GM12878 (cell line): Measurements from ENCODE around the gene CTCFL. TPM values are rescaled to one million over a fixed set of nuclear protein-coding genes. Genes with fewer than 3 reads are reported as not detected.

Experiments
- ATAC-seq: fragments of 200-7000 bp; cut with Tn5 transposase; 3 replicates; pipeline ENCODE4 v1.9.1; 2020; ENCODE audit warnings: mild to moderate bottlenecking, moderate library complexity
- BruUV-seq: library from RNA; stranded (reverse); fragments of 400-500 nt; replicated peaks from 2 replicates; lab custom pipeline; 2021; lab: Mats Ljungman, UMichigan
- CTCF ChIA-PET: fragments of 300-600 bp; sonication (Branson Sonifier 250); formaldehyde crosslinking; extraction: SDS; loops from one replicate; lab custom pipeline; 2021; ENCODE audit warnings: inconsistent platforms; lab: Yijun Ruan, JAX
- POLR2A ChIA-PET: fragments of 350-600 bp; formaldehyde crosslinking; extraction: SDS; loops from one replicate; lab custom pipeline; 2021; ENCODE audit warnings: inconsistent platforms; lab: Charles Lee
- RAD21 ChIA-PET: fragments of 300-600 bp; sonication (Branson Sonifier 250); formaldehyde crosslinking; loops from one replicate; lab custom pipeline; 2023; ENCODE audit warnings: antibody characterized with exemption; ENCODE audit not compliant: unreplicated experiment; lab: Charles Lee
- SMC1A ChIA-PET: fragments of 300-600 bp; sonication (Branson Sonifier 250); formaldehyde crosslinking; loops from one replicate; lab custom pipeline; 2023; ENCODE audit not compliant: unreplicated experiment, uncharacterized antibody; lab: Charles Lee
- DNase-seq: peaks from one replicate; pipeline ENCODE4 v3.0.0-alpha.2; 2011; ENCODE audit warnings: low read depth, low spot score
- FAIRE-seq: peaks from 3 replicates; lab custom pipeline; 2011; peaks lifted over from hg19 to GRCh38; lab: Jason Lieb, UNC
- H2AFZ ChIP-seq: 2 replicates; pipeline ENCODE4 v1.6.0; 2011; ENCODE audit warnings: low read depth, low read length, control low read depth; ENCODE audit not compliant: control insufficient read depth
- H3K27ac ChIP-seq: 2 replicates; pipeline ENCODE4 v1.5.1; 2011; ENCODE audit warnings: control low read depth; ENCODE audit not compliant: control insufficient read depth, insufficient read depth
- H3K27me3 ChIP-seq, 2 experiments: replicated peaks in 1 of 2; 2 replicates each; pipeline versions ENCODE4 v1.6.0 to v1.6.1; 2011; ENCODE audit warnings: low read length in 1 of 2; ENCODE audit not compliant: control insufficient read depth in 2 of 2, insufficient read depth in 2 of 2
- H3K36me3 ChIP-seq, 2 experiments: 2 replicates each; pipeline ENCODE4 v1.5.1; 2011; ENCODE audit warnings: low read length in 1 of 2; ENCODE audit not compliant: control insufficient read depth in 2 of 2, insufficient read depth in 2 of 2
- H3K4me1 ChIP-seq: 2 replicates; pipeline ENCODE4 v1.6.1; 2011; ENCODE audit warnings: mild to moderate bottlenecking, low read length, moderate library complexity, mixed read lengths; ENCODE audit not compliant: control insufficient read depth, insufficient read depth
- H3K4me2 ChIP-seq: 2 replicates; pipeline ENCODE4 v1.6.0; 2011; ENCODE audit warnings: control low read depth; ENCODE audit not compliant: control insufficient read depth, insufficient read depth
- H3K4me3 ChIP-seq: fragments of 200-600 bp; sonication (generic); 2 replicates; pipeline ENCODE4 v1.5.1; 2016
- H3K79me2 ChIP-seq: 2 replicates; pipeline ENCODE4 v1.6.0; 2011; ENCODE audit warnings: low read length; ENCODE audit not compliant: control insufficient read depth, insufficient read depth
- H3K9ac ChIP-seq: 2 replicates; pipeline ENCODE4 v1.8.0; 2011; ENCODE audit warnings: low read length, control low read depth, mixed read lengths; ENCODE audit not compliant: control insufficient read depth, insufficient read depth
- H3K9me3 ChIP-seq: replicated peaks from 3 replicates; pipeline ENCODE4 v1.5.1; 2011; ENCODE audit warnings: mild to moderate bottlenecking, low read length; ENCODE audit not compliant: control insufficient read depth, insufficient read depth
- H4K20me1 ChIP-seq: 2 replicates; pipeline ENCODE4 v1.6.0; 2011; ENCODE audit not compliant: control insufficient read depth, insufficient read depth
- MEF2A ChIP-seq: IDR thresholded peaks from 2 replicates; pipeline ENCODE4 v1.6.1; 2011; ENCODE audit warnings: low read depth, mild to moderate bottlenecking, low read length, moderate library complexity; ENCODE audit not compliant: insufficient read depth
- POLR2AphosphoS2 ChIP-seq: IDR thresholded peaks from 2 replicates; pipeline ENCODE4 v1.6.1; 2011; ENCODE audit warnings: low read depth, mild to moderate bottlenecking, low read length, improper control_type of control experiment, moderate library complexity
- SREBF2 ChIP-seq: IDR thresholded peaks from 2 replicates; pipeline ENCODE4 v1.6.1; 2012; ENCODE audit warnings: mild to moderate bottlenecking, low read length
- SRF ChIP-seq, 2 experiments: IDR thresholded peaks; 2 replicates each; pipeline ENCODE4 v1.6.1; 2011; ENCODE audit warnings: low read depth in 2 of 2, low read length in 2 of 2, mild to moderate bottlenecking in 1 of 2, moderate library complexity in 1 of 2
- ZBED1 ChIP-seq: IDR thresholded peaks from 2 replicates; pipeline ENCODE4 v1.6.1; 2016; ENCODE audit warnings: borderline replicate concordance
- ZNF592 ChIP-seq: fragments of 450-650 bp; IDR thresholded peaks from 2 replicates; pipeline ENCODE4 v1.6.1; 2017; ENCODE audit warnings: mild to moderate bottlenecking, moderate library complexity
- WGBS: methylation state at CpG from one replicate; pipeline ENCODE4 v1.1.6; 2016; ENCODE audit warnings: low lambda C conversion rate; ENCODE audit not compliant: insufficient replicate concordance, insufficient coverage; ENCODE audit errors: missing lambda C conversion rate; 5-methylcytosine and 5-hydroxymethylcytosine counted together
- in situ Hi-C: fragments of 300-500 bp; cut with MboI; formaldehyde crosslinking; loops from 9 replicates; pipeline ENCODE4 v1.14.3; 2018; ENCODE audit warnings: mixed read lengths
- intact Hi-C: fragments of 100-400 bp; cut with micrococcal nuclease; formaldehyde crosslinking; loops from one replicate; pipeline ENCODE4 v1.14.2; 2022; ENCODE audit not compliant: unreplicated experiment
- polyA plus RNA-seq, 11 experiments: library from polyadenylated mRNA; depleted of rRNA in 4 of 11; unstranded in 6 of 11; stranded (reverse) in 5 of 11; fragments of >200 nt; fragmentation: Nextera tagmentation in 4 of 11; fragmentation: Illumina TruSeq in 1 of 11; extraction: Ambion mirVana in 4 of 11; extraction: Trizol in 1 of 11; gene quantifications; 1 replicate in 1 of 11; 2 replicates in 10 of 11; pipeline versions ENCODE4 v1.2.1 to v1.2.3, GENCODE V29; 2011 to 2016; ENCODE audit warnings: inconsistent platforms in 2 of 11, missing spikeins in 2 of 11, low read depth in 1 of 11
- total RNA-seq, 4 experiments: library from RNA; depleted of rRNA in 3 of 4; stranded (reverse); fragments of >200 nt in 3 of 4; fragmentation: Illumina TruSeq in 1 of 4; extraction: Trizol in 1 of 4; gene quantifications; 2 replicates each; pipeline versions ENCODE4 v1.2.1 to v1.2.3, GENCODE V29; 2013 to 2021
- TF ChIP-seq, protein P1 (sequence below): fragments of 450-650 bp; IDR thresholded peaks from 2 replicates; pipeline ENCODE4 v1.6.1; 2016; ENCODE audit warnings: mild to moderate bottlenecking

The CTCFL gene
- total and polyA plus RNA-seq, 10 of the 15 experiments (the other 5 are each of a cell fraction or from before 2014, with no cell fraction given), result 0.06 to 0.20 (median 0.11) TPM; not detected in 4

GRCh38 chr20:57496592-57496991 is 28.3 kb downstream of the CTCFL start:
- Histone ChIP-seq H3K79me2 (no peaks in the 10 kb centered on the region), H3K27me3 (peaks cover 0 to 2% of the 10 kb centered on the region in 2 experiments; a peak in 1 of 4 replicates)
- ChIA-PET SMC1A (interaction anchor here (0.9 to 2.3 kb wide), 7 partner anchors 10 to 116 kb away, joined by 3 to 33 read pairs (median 7); no protein-coding TSS in a partner anchor), CTCF (interaction anchor here (1.1 to 2.1 kb wide), 8 partner anchors 16 to 116 kb away, joined by 3 to 23 read pairs (median 6); no protein-coding TSS in a partner anchor)
- no peak for TF ChIP-seq POLR2AphosphoS2
- TF ChIP-seq, protein P1, sequence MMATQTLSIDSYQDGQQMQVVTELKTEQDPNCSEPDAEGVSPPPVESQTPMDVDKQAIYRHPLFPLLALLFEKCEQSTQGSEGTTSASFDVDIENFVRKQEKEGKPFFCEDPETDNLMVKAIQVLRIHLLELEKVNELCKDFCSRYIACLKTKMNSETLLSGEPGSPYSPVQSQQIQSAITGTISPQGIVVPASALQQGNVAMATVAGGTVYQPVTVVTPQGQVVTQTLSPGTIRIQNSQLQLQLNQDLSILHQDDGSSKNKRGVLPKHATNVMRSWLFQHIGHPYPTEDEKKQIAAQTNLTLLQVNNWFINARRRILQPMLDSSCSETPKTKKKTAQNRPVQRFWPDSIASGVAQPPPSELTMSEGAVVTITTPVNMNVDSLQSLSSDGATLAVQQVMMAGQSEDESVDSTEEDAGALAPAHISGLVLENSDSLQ, result no peak
- TF ChIP-seq ZNF592, result no peak
- TF ChIP-seq SRF (IDR thresholded peaks at IDR 0.05; ENCODE audit: low read depth in 2 of 2, low read length in 2 of 2), result no peak
- no peak for TF ChIP-seq SREBF2
- TF ChIP-seq MEF2A, result no peak
- no peak for TF ChIP-seq ZBED1
- TF ChIP-seq, all 136 proteins: peak for 0
- Histone ChIP-seq H3K36me3 (no peaks in the 10 kb centered on the region), H3K27ac (no peak overlapping the region), H3K4me3 (no peak overlapping the region), H2AFZ (no peak overlapping the region), H3K4me2 (no peak overlapping the region), H3K9ac (no peak overlapping the region), H4K20me1 (no peaks in the 10 kb centered on the region), H3K4me1 (peaks cover 8% of the 10 kb centered on the region; the same call in 1 of the 2 replicates), H3K9me3 (no peaks in the 10 kb centered on the region)
- ChIA-PET RAD21 (interaction anchor here (1.4 to 1.9 kb wide), 5 partner anchors 15 to 115 kb away, joined by 3 to 11 read pairs (median 5); no protein-coding TSS in a partner anchor), POLR2A (interaction anchor here (0.8 to 1.5 kb wide), 2 partner anchors 95 to 98 kb away, joined by 3 to 4 read pairs; no protein-coding TSS in a partner anchor)
- no peak for FAIRE-seq
- intact Hi-C loops, result loop anchor here (5.0 kb wide), 1 partner anchor 404 kb away; no protein-coding TSS in a partner anchor
- in situ Hi-C loops, result no loop called here
- BruUV-seq, result no TSS peak
- no peak for ATAC-seq
- DNase-seq, result no peak
- WGBS, result 81% methylated on average over 4 of the region's 4 CpGs
